GM21367 (cell line): ENCODE results near the gene TTC13.

Source experiments
- ATAC-seq: cut with Tn5 transposase; IDR thresholded peaks from one replicate; pipeline ENCODE4 v1.9.1; 2021; ENCODE audit not compliant: unreplicated experiment

Gene TTC13

GRCh38 chr1:230857822-230858221, 120.8 kb downstream of the TTC13 start:
- ATAC-seq: no peak

DNA sequence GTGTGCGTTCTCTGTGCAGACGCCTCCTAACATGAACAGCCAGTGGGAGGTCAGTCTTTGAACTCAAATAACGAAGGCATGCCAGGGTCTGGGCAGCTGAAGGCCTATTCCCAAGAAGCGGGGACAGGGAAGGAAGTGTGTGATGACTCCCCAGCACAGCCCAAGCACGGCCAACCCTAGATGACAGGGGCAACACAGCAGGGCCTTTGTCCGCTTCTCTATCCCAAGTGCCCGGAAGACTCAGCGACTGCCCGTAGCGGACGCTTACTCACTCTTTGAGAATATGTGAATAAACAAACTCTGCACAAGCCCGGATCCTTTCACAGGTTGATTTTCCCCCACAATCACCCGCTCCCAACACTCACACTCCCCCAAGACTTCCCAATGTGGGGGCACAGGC, 121.6 kb downstream of the TTC13 start:
- no peak for ATAC-seq
